ENCODE results near the gene TAS2R43.
"Not testable (repeated sequence)": the region's sequence is repeated elsewhere in the genome, so short reads cannot be mapped to it uniquely, and the experiment has no call there.

The TAS2R43 gene

DNA sequence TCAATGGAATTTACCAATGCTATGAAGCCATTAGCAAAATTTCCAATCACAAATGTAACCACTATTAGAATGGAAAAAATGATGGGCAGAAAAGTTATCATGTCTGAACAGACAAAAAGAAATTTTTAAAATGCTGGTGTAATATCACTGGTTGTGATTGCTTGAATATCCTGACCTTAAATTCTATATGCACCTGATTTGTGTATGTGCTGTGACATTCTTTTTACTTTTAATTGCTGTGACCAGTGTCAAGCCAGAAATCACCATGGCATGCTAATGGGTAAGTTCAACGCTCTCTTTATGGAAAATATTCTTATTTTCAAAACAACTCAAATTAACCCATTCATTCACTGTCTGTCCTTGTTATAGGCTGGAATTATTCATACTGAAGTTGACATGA, 29.9 kb downstream of the TAS2R43 start, which contains the start of gene TAS2R46:
TAS2R46 (minus strand) TSS at position 101 of the 400 bp plus-strand sequence; CDS start at position 101, 0 bp downstream.
- not testable (repeated sequence) for DNase-seq (ENCODE audit: low read depth, low spot score)

DNA sequence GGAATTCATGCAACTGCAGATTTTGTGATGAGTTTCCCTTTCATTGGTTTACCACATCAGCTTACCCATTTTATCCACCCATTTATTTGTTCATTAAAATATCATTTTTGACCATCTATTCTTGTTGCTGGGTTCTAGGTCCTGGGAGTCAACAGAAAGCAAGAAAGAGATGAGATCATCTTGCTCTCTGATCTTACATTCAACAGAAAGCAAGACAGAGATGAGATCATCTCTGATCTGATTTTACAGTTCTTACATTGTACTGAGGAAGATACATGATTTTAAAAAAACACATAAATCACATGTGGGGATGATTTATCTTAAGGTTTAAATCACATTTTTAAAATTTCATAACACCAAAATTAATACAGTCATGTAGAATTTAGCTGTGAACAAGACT, 32.3 kb downstream of the TAS2R43 start:
- DNase-seq (ENCODE audit: low read depth, low spot score), result no peak

- no peak for DNase-seq (ENCODE audit: low read depth, low spot score)
Observed at GRCh38 chr12:11059041-11059440, 33.1 kb downstream of the TAS2R43 start.

- no peak for DNase-seq (ENCODE audit: low read depth, low spot score)
Observed at GRCh38 chr12:11055306-11055705, 36.8 kb downstream of the TAS2R43 start.

DNA sequence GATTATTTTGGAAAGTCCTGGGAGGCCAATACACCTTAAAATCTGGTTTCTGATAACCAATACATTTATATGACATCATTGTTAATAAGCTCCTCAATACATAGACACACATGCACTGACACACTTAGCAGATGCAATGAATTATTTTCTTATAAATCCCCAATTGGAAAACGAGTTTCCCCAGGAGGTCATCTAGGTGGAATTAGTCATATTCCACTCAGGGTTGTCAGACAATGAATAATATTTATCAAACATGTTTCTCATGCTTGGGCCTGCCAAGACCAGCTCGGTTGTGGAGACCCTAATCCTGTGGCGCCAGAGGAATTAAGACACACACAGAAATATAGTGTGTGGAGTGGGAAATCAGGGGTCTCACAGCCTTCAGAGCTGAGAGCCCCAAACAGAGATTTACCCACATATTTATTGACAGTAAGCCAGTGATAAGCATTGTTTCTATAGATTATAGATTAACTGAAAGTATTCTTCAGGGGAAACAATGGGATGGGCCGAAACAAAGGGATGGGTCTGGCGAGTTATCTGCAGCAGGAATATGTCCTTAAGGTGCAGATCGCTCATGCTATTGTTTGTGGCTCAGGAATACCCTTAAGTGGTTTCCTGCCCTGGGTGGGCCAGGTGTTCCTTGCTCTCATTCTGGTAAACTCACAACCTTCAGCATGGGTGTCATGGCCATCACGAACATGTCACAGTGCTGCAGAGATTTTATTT, 42.1 kb downstream of the TAS2R43 start:
- not testable (repeated sequence) for DNase-seq (ENCODE audit: low read depth, low spot score)

DNA sequence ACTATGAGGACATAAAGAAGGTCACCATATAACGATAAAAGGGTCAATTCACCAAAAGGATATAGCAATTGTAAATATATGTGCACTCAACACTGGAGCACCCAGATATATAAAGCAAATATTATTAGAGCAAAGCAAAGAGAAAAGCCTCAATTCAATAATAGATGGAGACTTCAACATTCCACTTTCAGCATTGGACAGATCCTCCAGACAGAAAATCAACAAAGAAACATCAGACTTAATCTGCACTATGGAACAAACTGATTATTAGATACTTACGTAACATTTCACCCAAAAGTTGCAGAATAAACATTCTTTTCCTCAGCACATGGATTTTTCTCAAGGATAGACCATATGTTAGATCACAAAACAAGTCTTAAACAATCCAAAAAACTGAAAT, 50.7 kb downstream of the TAS2R43 start:
- DNase-seq (ENCODE audit: low read depth, low spot score), result not testable (repeated sequence)

Measured in smooth muscle cell of the brain vasculature (primary cell).